MM.1S (cell line): Measurements from ENCODE around the gene TSPAN4.

Experiments used
- DNase-seq: peaks from one replicate; pipeline ENCODE4 v3.0.0-alpha.2; 2015
- H2AFZ ChIP-seq: fragments of 300-600 bp; sonication (generic); 2 replicates; pipeline ENCODE4 v1.6.0; 2016; ENCODE audit warnings: antibody characterized with exemption, low read length
- H3F3A ChIP-seq: fragments of 300-600 bp; sonication (generic); 2 replicates; pipeline ENCODE4 v1.6.1; 2016; ENCODE audit warnings: mild to moderate bottlenecking, antibody characterized with exemption, low read length, moderate library complexity, mixed read lengths; ENCODE audit not compliant: insufficient read depth
- H3K27ac ChIP-seq: fragments of 300-600 bp; sonication (generic); 2 replicates; pipeline ENCODE4 v1.5.1; 2016; ENCODE audit warnings: mild to moderate bottlenecking, low read length
- H3K27me3 ChIP-seq: fragments of 300-600 bp; sonication (generic); replicated peaks from 2 replicates; pipeline ENCODE4 v1.6.0; 2016; ENCODE audit warnings: low read length; ENCODE audit not compliant: insufficient read depth
- H3K36me3 ChIP-seq: fragments of 300-600 bp; sonication (generic); replicated peaks from 2 replicates; pipeline ENCODE4 v1.6.1; 2016; ENCODE audit warnings: mild to moderate bottlenecking, low read length, mixed read lengths; ENCODE audit not compliant: insufficient read depth
- H3K4me1 ChIP-seq: fragments of 300-600 bp; sonication (generic); 2 replicates; pipeline ENCODE4 v1.6.1; 2016; ENCODE audit warnings: low read length, mixed read lengths
- H3K4me2 ChIP-seq: fragments of 300-600 bp; sonication (generic); 2 replicates; pipeline ENCODE4 v1.6.0; 2016; ENCODE audit warnings: low read depth, low read length
- H3K4me3 ChIP-seq: fragments of 300-600 bp; sonication (generic); 2 replicates; pipeline ENCODE4 v1.5.1; 2016; ENCODE audit warnings: low read length, mixed read lengths
- H3K79me2 ChIP-seq: fragments of 300-600 bp; sonication (generic); 2 replicates; pipeline ENCODE4 v1.6.1; 2016; ENCODE audit warnings: mixed run types, low read length, mixed read lengths
- H3K9ac ChIP-seq: fragments of 300-600 bp; sonication (generic); 2 replicates; pipeline ENCODE4 v1.6.1; 2016; ENCODE audit warnings: low read length, mixed read lengths
- H3K9me2 ChIP-seq: fragments of 300-600 bp; sonication (generic); replicated peaks from 2 replicates; pipeline ENCODE4 v1.6.1; 2016; ENCODE audit warnings: mild to moderate bottlenecking, low read length, mixed read lengths; ENCODE audit not compliant: insufficient read depth
- H3K9me3 ChIP-seq: fragments of 300-600 bp; sonication (generic); replicated peaks from 2 replicates; pipeline ENCODE4 v1.6.1; 2016; ENCODE audit warnings: mild to moderate bottlenecking, low read length, mixed read lengths; ENCODE audit not compliant: insufficient read depth
- H4K20me1 ChIP-seq: fragments of 300-600 bp; sonication (generic); 2 replicates; pipeline ENCODE4 v1.6.1; 2016; ENCODE audit warnings: mild to moderate bottlenecking, low read length, moderate library complexity, mixed read lengths; ENCODE audit not compliant: insufficient read depth
- CTCF ChIP-seq: fragments of 300-600 bp; sonication (generic); IDR thresholded peaks from 2 replicates; pipeline ENCODE4 v1.5.1; 2016; ENCODE audit warnings: antibody characterized with exemption, low read length, mixed read lengths
- EZH2 ChIP-seq: fragments of 300-600 bp; sonication (generic); optimal IDR thresholded peaks from 2 replicates; pipeline ENCODE3; 2017; ENCODE audit warnings: low read depth, mild to moderate bottlenecking, antibody characterized with exemption, low read length, mixed read lengths
- EZH2phosphoT487 ChIP-seq: fragments of 300-600 bp; sonication (generic); IDR thresholded peaks from 2 replicates; pipeline ENCODE4 v1.6.1; 2018; ENCODE audit warnings: antibody characterized with exemption, low read length

Gene TSPAN4

DNA sequence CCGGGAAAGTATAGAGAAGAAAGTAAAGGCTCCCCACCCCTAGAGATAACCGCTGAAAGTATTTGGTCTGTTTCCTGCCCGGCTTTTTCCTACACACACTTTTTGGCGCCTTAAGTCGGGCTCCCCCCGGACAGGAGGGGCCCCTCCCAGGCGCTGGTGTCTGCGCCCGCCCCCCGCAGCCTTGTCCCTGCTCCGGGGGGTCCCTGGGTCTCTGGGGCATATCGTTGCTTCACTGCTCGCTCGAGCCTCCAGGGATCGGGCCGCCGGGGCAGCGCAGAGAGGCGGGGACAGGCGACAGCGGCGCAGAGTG, 15.9 kb upstream of the TSPAN4 start:
- peak overlapping the region; percentile 66 for H3K4me3 ChIP-seq
- H3K4me1 ChIP-seq: peaks cover 21% of the 10 kb centered on the region
- peak overlapping the region; percentile 94 for H3K4me2 ChIP-seq
- peak overlapping the region; percentile 57; the same call in 1 of the 2 replicates for H3K9ac ChIP-seq
- no peaks in the 10 kb centered on the region for H4K20me1 ChIP-seq
- peak overlapping the region; percentile 85 for H2AFZ ChIP-seq
- no peaks in the 10 kb centered on the region for H3K36me3 ChIP-seq
- H3K79me2 ChIP-seq: no peaks in the 10 kb centered on the region; the same call in 1 of the 2 replicates
- H3K27ac ChIP-seq: peak overlapping the region; percentile 18; the same call in 1 of the 2 replicates
- no peaks in the 10 kb centered on the region for H3K9me2 ChIP-seq
- no peak for TF ChIP-seq EZH2phosphoT487
- no peak for TF ChIP-seq EZH2
- no peak for TF ChIP-seq CTCF
- DNase-seq: no peak
- H3K27me3 ChIP-seq: peaks cover 15% of the 10 kb centered on the region
- no peaks in the 10 kb centered on the region for H3K9me3 ChIP-seq
- H3F3A ChIP-seq: peaks cover 8% of the 10 kb centered on the region

DNA sequence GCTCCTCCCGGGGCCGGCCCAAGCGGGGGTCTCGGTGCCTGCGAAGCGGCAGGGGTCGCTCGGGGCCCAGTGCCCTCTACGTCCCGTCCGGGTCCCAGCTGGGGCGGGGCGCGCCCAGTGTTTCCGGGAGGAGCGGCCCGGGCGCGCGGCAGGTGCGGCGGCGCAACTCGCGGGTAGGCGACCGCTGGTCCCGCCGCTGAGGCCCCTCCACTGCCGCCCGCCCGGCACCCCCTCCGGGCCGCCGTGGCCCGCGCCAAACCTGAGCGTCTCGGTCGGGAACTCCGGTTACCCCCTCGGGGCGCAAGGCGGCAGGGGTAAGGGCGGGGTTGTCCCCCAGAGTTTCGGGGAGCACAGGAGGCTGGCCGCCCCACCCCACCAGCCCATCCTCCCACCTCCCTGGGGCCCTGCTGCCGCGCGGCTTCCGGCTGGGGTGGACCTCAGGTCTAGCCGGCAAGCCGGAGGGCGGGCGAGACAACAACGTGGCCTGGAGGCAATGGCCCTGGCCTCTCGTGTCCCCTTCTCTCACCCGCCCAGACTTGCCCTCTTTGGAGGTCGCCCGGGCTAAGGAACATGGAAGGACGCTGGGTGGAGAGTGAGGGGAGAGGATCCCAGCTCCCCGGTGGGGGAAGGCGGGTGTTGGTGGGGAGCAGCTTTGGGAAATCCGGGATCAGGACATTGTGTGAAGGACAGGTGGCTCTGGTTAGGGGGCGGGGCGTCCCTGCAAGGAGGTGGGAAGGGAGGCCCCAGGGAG, 15.3 kb upstream of the TSPAN4 start:
- Histone ChIP-seq H3K27ac (peak overlapping the region; percentile 53; the same call in 1 of the 2 replicates), H3K4me3 (peak overlapping the region; percentile 66), H3K4me1 (peaks cover 21% of the 10 kb centered on the region), H3K4me2 (peak overlapping the region; percentile 94), H3K9me2 (no peaks in the 10 kb centered on the region), H3K79me2 (no peaks in the 10 kb centered on the region), H2AFZ (peak overlapping the region; percentile 85), H3K27me3 (peaks cover 15% of the 10 kb centered on the region), H3F3A (peaks cover 8% of the 10 kb centered on the region), H3K36me3 (no peaks in the 10 kb centered on the region), H4K20me1 (no peaks in the 10 kb centered on the region), H3K9me3 (no peaks in the 10 kb centered on the region), H3K9ac (peak overlapping the region; percentile 57)
- peak; percentile 60 for DNase-seq
- TF ChIP-seq CTCF (no peak), EZH2phosphoT487 (no peak), EZH2 (no peak)

GRCh38 chr11:827897-828192, 14.8 kb upstream of the TSPAN4 start, which contains the start of gene CRACR2B:
TSS of gene CRACR2B (plus strand) at chr11:827919. CDS start at chr11:828608, 689 bp downstream.
- H3K4me1 ChIP-seq: peaks cover 21% of the 10 kb centered on the region
- TF ChIP-seq CTCF (no peak), EZH2 (no peak), EZH2phosphoT487 (no peak)
- peak; percentile 48 for DNase-seq
- H3K4me2 ChIP-seq: peak within 1 kb of the TSS; percentile 94
- H3K36me3 ChIP-seq: no peaks in the 10 kb centered on the region
- no peaks in the 10 kb centered on the region for H3K79me2 ChIP-seq
- H3K27ac ChIP-seq: peak within 1 kb of the TSS; percentile 53; the same call in 1 of the 2 replicates
- H4K20me1 ChIP-seq: no peaks in the 10 kb centered on the region
- peaks cover 15% of the 10 kb centered on the region for H3K27me3 ChIP-seq
- H3K9me3 ChIP-seq: no peaks in the 10 kb centered on the region
- H3K9me2 ChIP-seq: no peaks in the 10 kb centered on the region
- H3K4me3 ChIP-seq: peak within 1 kb of the TSS; percentile 66
- H2AFZ ChIP-seq: peak within 1 kb of the TSS; percentile 85
- H3K9ac ChIP-seq: peak within 1 kb of the TSS; percentile 57
- peaks cover 8% of the 10 kb centered on the region for H3F3A ChIP-seq
